GM18505 (cell line): ENCODE data around the gene HOOK2.

Experiments
- ATAC-seq: cut with Tn5 transposase; IDR thresholded peaks from one replicate; pipeline ENCODE4 v1.9.1; 2021; ENCODE audit not compliant: unreplicated experiment
- POLR2A ChIP-seq: IDR thresholded peaks from 4 replicates; pipeline ENCODE4 v1.6.1; 2011; ENCODE audit warnings: borderline replicate concordance; ENCODE audit not compliant: insufficient read depth, insufficient read length; ENCODE audit errors: extremely low read depth

HOOK2 gene

DNA sequence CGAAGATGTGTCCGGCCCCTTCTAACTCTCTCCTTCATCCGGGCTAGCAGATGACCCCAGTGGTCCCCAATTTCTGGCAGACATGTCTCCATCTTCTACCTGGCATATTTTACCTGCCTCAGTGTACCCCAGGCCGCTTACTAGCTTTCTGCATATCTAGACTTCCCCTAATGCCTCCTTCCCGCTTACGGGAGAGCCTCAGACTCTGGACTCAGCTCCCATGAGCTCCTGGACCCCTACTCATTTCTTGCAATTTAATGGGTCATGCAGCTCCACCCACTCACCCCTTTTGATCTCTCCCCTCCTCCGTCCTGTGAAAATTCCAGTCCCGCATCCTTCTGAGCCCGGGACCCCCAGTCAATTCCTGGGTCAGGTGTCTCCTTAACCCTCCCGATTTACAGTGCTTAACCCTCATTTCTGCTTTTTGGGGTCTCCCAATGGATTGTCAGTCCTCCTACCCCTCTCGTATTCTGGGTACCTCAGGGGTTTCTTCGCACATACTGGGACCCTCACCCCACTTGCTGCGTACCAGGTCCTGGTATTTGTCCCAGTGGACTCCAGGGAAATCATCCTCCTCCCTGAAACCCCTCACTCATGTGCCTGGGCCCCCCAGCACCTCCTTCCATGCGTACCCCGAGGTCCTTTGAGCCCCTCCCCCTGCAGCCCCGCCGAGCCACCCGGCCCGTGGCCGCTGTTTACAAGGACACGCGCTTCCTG, 15.4 kb upstream of the HOOK2 start:
- no peak for ATAC-seq
- no peak for TF ChIP-seq POLR2A

DNA sequence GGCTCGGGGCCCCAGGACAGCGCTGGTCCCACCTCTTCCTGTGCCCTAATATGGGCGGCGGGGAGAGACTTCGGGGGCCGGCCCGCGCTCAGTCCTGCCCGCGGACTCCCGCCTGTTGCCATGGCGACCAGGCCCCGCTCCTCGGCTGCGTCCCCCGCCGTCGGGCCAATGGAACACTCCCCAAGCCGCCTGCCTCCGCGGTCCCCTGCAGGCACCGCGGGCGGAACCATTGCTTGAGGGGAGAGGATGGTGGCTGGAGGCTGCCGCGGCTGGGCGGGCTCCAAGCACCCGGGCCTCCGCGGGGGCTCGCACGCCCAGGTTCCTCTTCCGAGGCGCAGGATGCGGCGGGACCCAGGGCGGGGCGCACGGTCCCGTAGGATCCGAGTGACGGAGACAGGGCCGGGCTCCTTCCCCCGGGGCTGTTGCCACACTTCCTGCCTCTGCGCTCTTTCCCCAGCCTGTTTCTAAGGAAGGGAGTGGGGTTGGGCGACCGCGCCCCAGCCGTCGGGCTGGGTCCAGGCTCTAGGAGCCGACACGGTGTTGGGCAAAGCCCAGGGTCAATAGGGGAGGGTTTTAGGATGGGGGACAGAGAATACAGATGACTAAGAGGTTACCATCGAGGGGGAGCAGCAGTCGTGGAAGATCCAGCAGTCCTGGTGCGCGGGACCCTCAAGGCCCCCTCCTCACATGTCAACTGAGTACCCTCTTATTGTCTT, 14.7 kb upstream of the HOOK2 start:
- ATAC-seq: peak; percentile 28

DNA sequence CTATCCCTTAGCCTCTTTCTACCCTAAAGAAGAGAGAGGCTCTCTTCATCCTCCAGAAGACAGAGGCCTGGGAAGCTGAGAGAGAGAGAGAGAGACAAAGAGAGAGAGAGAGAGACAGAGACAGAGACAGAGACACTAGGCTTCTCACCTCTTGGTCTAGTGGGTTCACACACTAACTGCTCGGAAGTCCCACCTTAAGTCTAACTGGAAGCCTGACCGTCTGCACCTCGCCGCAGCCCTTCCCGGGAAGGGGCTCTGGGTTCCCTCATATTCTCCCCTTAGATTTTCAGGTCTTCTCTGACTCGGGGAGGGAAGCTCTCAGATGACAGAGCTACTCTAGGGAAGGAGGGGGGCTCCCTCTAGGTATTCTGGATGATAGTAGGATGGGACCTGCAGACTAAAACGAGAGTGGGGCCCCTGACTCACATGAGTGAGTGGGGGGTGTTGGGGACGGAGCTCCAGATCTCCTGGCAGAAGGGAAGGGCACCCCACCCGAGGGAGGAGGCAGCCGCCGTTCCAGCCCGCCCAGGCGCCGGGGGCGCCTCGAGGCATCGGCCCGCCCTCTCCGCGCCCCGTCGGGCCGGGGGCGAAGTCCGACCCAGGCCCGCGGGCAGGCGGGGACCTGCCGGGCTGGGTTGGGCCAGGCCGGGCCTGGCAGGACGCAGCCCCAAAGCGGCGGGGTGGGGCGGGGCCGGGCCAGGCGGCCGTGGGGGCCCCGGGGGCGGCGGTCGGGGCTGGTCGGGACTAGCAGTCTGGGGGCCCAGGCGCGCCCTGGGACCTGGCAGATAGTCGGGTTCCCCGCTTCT, 13.9 kb upstream of the HOOK2 start:
- no peak for ATAC-seq
- peak; percentile 66 for TF ChIP-seq POLR2A

More for the DNA sequence above, 14.7 kb upstream of the HOOK2 start:
- TF ChIP-seq POLR2A: no peak

DNA sequence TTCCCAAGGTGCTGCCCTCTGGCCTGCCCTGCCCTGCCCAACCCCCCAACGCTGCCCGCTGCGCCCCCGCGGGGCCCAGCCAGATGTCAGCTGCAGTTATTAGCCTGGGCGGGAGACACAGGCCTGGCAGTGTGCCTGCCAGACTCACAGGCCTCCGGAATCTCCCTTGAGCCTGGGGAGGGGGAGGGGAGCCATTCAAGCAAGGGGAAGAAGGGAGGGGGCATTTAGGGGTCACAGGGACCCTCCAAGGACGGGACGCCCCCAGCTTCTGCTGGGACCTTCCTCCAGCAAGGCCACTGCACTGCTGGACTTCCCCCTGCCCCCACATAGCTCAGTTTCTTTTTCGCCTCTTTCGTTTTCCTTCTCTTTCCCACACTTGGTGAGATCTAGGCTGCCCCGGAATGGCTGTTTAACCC, 13.3 kb upstream of the HOOK2 start:
- TF ChIP-seq POLR2A: no peak
- ATAC-seq: no peak

DNA sequence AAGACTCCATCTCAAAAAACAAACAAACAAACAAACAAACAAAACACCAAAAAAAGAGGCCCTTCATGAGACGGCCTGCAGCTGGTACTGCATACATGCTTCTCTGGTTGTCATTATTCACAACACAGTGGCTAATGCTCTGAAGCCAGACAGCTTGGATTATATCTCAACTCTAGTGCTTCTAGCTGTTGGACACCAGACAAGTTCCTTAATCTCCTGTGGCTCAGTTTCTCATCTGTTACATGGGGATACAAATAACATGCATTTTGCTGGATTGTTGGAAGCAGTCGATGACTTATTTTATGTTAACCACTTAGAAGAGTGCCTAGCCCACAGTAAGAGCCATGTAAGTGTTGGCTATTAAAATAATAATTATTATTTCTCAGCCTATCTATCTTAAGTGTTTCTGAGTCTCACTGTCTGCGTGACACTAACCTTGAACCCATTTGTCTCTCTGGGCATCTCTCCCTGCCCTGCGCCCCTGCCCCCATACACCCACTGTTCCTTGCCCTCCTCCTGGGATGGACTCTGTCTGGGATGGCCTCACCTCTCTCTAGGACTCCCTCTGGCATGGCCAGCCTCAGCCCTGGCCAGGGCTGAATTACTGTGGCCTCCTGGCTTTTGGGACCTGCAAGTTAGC, 12.8 kb upstream of the HOOK2 start:
- no peak for ATAC-seq
- no peak for TF ChIP-seq POLR2A

DNA sequence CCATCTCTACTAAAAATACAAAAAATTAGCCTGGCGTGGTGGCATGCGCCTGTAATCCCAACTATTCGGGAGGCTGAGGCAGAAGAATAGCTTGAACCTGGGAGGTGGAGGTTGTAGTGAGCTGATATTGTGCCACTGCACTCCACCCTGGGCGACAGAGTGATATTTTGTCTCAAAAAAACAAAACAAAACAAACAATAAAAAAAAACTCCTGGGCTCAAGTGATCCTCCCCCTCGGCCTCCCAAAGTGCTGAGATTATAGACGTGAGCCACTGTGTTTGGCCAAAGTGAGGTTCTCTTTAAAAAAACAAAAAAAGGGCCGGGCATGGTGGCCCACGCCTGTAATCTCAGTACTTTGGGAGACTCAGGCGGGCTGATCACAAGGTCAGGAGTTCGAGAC, 12.1 kb upstream of the HOOK2 start:
- no peak for ATAC-seq
- TF ChIP-seq POLR2A: no peak

DNA sequence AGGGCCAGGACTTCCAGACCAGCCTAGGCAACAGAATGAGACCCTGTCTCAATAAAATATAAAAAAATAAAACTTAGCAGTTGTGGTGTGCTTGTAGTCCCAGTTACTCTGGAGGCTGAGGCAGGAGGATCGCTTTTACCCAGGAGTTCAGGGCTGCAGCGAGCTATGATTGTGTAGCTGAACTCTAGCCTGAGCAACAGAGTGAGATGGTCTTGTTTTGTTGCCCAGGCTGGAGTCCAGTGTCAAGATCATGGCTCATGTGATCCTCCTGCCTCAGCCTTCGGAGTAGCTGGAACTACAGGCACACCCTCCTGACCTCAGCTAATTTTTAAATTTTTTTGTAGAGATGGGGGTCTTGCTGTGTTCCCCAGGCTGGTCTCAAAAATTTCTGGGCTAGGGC, 11.6 kb upstream of the HOOK2 start:
- TF ChIP-seq POLR2A: no peak
- ATAC-seq: no peak

DNA sequence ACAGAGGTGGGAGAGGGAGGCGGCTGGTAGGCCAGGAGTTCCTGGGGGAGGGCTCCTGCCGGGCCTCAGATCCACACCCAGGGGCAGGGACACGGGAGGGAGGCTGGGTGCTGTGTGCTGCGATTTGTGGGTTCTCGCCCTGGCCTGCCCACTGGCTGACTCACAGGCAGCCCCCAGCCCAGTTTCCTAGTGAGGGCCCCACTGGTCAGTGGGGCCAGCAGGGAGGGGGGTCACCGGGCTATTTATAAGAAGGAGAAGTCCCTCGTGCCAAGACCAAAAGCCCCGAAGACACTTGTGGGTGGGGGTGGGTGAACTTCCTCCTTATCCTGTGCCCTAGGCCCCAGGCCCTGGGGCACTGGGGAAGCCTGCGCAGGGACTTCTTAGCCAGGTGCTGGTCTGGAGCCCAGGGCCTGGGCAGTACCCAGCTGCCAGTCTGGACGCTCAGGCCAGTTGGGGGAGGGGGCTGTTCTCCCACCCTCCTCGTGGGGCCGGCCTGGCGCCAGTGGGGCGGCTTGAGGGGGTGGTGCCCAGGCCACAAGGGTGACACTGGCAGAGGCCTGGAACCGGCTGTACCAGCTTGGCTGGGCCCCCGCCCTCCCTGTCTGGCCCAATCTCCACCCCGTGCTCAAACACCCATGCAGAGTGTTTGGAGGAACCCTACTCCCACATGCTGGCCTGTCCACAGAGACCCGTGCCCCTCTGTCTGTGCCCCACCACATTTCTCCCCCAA, 11.0 kb upstream of the HOOK2 start:
- no peak for TF ChIP-seq POLR2A
- no peak for ATAC-seq

DNA sequence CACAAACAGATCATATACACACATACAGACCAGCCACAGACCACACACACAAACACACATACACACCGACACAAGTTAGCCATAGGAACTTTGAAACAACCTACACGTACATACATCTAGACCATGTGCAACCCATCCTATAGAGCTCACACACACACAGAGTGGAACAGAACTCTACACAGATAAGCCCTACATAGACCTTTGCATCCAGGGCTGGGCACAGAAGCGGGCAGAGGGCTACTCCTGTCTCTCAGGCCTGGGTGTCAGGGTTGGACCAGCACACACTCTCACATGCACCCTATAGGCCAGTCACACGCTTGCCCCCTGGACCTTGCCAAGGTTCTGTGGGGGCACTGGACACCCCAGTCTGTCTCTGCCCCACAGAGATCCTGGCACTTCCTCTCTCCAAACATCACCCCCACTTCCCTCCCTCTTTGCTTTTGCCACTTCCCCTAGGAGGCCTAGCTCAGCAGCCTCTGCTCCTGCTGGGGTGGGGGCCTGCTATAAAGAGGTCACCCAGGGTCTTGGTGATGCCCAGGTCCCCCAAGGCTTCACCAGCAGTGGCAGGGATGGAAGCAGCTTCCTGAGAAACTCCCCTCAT, 10.2 kb upstream of the HOOK2 start:
- no peak for ATAC-seq
- TF ChIP-seq POLR2A: no peak

DNA sequence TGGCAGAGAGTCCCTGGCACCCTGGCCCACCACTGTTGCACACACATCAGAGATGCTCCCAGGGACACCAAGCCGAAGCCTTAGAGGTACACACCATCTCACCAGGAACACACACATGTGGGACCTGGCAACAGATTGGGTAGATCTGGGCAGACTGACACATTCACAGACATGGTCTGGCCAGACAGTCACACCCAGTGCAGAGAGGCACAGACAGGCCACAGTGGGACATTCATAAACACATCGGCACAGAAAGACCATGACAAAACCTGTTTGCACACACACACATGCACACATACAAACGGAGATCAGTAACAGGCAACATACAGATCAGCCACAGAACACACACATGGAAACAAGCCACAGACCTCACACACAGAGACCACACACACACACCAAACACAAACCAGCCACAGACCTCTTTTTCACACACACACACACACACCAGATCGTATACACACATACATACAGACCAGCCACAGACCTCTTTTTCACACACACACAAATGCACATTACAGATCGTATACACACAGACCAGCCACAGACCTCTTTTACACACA, 9.6 kb upstream of the HOOK2 start:
- ATAC-seq: no peak
- no peak for TF ChIP-seq POLR2A

DNA sequence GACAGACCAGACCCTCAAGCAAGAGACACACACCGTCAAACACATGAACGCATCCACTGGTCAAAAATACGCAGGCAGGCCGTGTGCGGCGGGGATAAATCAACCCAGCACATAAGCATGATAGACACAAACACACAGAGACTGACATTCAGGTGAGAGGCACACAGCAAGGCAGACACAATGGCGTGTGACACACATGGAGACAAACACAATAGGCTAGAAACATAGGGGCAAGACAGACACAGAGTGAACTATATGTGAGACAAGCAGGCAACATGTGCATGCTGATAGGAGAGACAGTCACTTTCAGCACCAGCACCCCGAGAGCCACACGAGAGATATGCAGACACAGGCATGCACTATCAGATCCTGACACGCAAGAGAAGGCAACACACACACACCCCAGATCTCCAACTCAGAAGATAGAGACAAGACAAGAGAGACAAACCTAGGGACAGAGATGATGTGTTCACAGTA, 9.1 kb upstream of the HOOK2 start:
- ATAC-seq: no peak
- TF ChIP-seq POLR2A: no peak

DNA sequence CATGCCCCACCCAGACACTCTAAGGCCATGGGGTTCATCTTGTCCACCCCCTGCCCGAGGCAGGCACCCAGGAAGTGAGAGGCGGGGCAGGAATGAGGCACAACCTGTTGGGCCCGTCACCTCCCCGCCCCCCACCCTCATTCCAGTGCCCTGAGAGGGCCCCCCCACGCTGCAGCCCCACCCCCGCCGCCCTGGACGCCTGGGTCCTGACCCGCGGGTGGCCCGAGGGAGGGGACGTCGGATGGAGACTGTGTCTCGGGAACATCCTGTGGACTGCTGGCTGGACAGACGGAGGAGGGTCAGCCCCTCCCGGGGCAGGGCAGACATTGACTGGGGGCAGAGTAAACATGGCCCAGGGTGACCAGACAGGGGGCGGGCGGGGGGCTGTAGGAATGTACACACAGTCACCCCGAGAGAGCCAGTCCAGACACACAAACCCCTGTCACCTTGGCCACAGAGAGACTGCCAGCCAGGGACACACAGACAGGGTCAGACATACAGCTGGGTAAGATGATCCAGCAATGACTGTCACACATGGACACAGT, 8.6 kb upstream of the HOOK2 start:
- no peak for TF ChIP-seq POLR2A
- no peak for ATAC-seq

DNA sequence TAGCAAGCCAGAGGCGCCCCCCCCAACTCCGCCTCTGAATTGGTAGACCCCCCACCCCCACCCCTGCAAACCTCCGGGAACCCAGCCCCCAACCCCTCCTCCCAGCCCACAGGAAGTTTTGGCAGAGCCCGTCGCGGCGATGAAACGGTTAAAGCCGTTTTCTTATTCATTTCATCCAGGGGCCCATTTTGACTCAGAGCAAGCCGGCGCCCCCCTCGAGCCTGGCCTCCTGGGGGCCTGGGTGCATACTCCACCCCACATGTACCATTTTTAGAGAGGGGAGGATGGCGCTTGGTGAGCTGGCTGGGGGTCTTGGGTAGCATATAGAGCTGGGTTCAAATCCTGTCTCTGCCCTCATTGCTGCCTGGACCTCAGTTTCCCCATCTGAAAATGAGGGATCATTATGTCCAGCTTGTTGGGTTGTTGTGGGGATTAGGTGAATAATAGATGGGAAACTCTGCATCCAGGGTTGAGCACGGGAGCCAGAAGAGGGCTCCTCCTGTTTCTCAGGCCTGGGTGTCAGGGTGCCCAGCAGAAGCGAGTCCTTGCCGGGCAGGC, 8.0 kb upstream of the HOOK2 start:
- no peak for TF ChIP-seq POLR2A
- ATAC-seq: no peak
